Tibial artery (tissue), 4 donors: ENCODE results near the gene MCM3AP.

ENCODE experiments used
- DNase-seq, 2 donors: peaks; one replicate each; pipeline ENCODE4 v3.0.0-alpha.2; 2019
- H3K27ac ChIP-seq, 2 donors: fragments of 200-600 bp; sonication (generic) in 1 of 2; 1 replicate in 1 of 2; 2 replicates in 1 of 2; pipeline ENCODE4 v1.5.1; 2018 to 2019; ENCODE audit warnings: mild to moderate bottlenecking in 1 of 2
- H3K27me3 ChIP-seq, 2 donors: fragments of 200-600 bp; sonication (generic) in 1 of 2; one replicate each; pipeline versions ENCODE4 v1.5.1 to v1.6.0; 2016 to 2019
- H3K36me3 ChIP-seq, 3 donors: fragments of 200-600 bp; sonication (generic) in 2 of 3; one replicate each; pipeline ENCODE4 v1.5.1; 2016 to 2019; ENCODE audit warnings: mild to moderate bottlenecking in 2 of 3
- H3K4me1 ChIP-seq, 4 donors: fragments of 200-600 bp; sonication (generic) in 2 of 4; 1 replicate in 3 of 4; 2 replicates in 1 of 4; pipeline ENCODE4 v1.5.1; 2016 to 2019
- H3K4me3 ChIP-seq, 2 donors: fragments of 200-600 bp; sonication (generic) in 1 of 2; 1 replicate in 1 of 2; 2 replicates in 1 of 2; pipeline ENCODE4 v1.5.1; 2018 to 2019; ENCODE audit warnings: mild to moderate bottlenecking in 2 of 2
- H3K9me3 ChIP-seq, 3 donors: fragments of 200-600 bp; sonication (generic) in 1 of 3; one replicate each; pipeline ENCODE4 v1.5.1; 2016 to 2019
- CTCF ChIP-seq, 2 experiments: fragments of 200-600 bp in 1 of 2; fragments of 450-650 bp in 1 of 2; IDR thresholded peaks; one replicate each; pipeline ENCODE4 v1.5.1; 2017 to 2019; ENCODE audit warnings: antibody characterized with exemption in 2 of 2, mild to moderate bottlenecking in 1 of 2, moderate library complexity in 1 of 2
- intact Hi-C: fragments of 100-400 bp; cut with DNase I; formaldehyde crosslinking; loops from one replicate; pipeline ENCODE4 v1.15.0; 2023; ENCODE audit warnings: low total_unique reads

MCM3AP gene

GRCh38 chr21:46297338-46298271 lies 12.2 kb upstream of the MCM3AP start:
- TF ChIP-seq CTCF (IDR thresholded peaks at IDR 0.05) = no peak
- Histone ChIP-seq H3K27ac (peak overlapping the region; percentile 7 to 34), H3K27me3 (peaks cover 0 to 18% of the 10 kb centered on the region in 2 donors), H3K9me3 (no peaks in the 10 kb centered on the region), H3K36me3 (peaks cover 0 to 19% (median 0%) of the 10 kb centered on the region in 3 donors), H3K4me1 (peaks cover 0 to 12% (median 11%) of the 10 kb centered on the region in 4 donors), H3K4me3 (peak overlapping the region; percentile 41 to 58)
- intact Hi-C loops = no loop called here
- DNase-seq = no peak

GRCh38 chr21:46295996-46296752 lies 10.8 kb upstream of the MCM3AP start:
- intact Hi-C loops = no loop called here
- no peak for TF ChIP-seq CTCF (IDR thresholded peaks at IDR 0.05)
- H3K4me1 ChIP-seq = peaks cover 0 to 12% (median 11%) of the 10 kb centered on the region in 4 donors
- peak overlapping the region; percentile 11 to 41 for H3K4me3 ChIP-seq
- no peaks in the 10 kb centered on the region for H3K9me3 ChIP-seq
- peak; percentile 86 to 91 for DNase-seq
- H3K27ac ChIP-seq = peak overlapping the region; percentile 26 to 73
- H3K27me3 ChIP-seq = peaks cover 0 to 18% of the 10 kb centered on the region in 2 donors
- peaks cover 0 to 21% (median 9%) of the 10 kb centered on the region in 3 donors for H3K36me3 ChIP-seq

- Histone ChIP-seq H3K27me3 (peaks cover 0 to 18% of the 10 kb centered on the region in 2 donors), H3K9me3 (no peaks in the 10 kb centered on the region), H3K4me3 (no peak overlapping the region), H3K36me3 (peaks cover 0 to 20% (median 9%) of the 10 kb centered on the region in 3 donors), H3K27ac (peak overlapping the region in 1 of 2 donors; percentile 73), H3K4me1 (peaks cover 0 to 12% (median 11%) of the 10 kb centered on the region in 4 donors)
- no peak for TF ChIP-seq CTCF (IDR thresholded peaks at IDR 0.05)
- intact Hi-C loops = no loop called here
- no peak for DNase-seq
These were observed 9.9 kb upstream of the MCM3AP start for GRCh38 chr21:46295177-46295770.

DNA sequence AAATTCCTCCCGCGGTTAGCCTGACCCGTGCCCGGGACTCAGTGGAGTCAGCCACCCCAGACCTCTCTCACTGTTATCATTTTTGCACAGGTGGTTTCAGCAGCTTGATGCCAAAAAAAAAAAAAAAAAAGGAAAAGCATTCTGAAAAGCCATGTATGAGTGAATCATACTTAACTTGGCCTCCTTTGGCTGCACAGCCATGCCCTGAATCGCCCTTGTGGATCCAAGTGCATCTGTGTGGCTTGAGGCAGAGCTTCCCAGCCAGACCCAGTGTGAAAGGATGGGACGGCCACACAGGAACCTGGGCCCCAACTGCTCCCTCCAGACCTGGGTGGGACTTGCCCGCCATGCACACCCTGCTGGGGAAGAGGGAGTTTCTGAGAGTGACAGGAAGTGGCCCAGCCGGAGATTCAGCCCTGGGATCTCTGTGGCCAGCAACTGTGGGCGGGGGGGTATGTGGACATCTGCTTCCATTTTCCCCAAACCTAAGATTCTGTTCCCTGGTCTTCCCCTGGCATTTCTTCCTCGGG lies 9.3 kb upstream of the MCM3AP start:
- H3K27ac ChIP-seq = no peak overlapping the region
- DNase-seq = no peak

More for the DNA sequence above, 9.3 kb upstream of the MCM3AP start:
- H3K4me3 ChIP-seq = no peak overlapping the region
- peaks cover 0 to 12% (median 11%) of the 10 kb centered on the region in 4 donors for H3K4me1 ChIP-seq
- H3K27me3 ChIP-seq = peaks cover 0 to 18% of the 10 kb centered on the region in 2 donors
- H3K36me3 ChIP-seq = peaks cover 0 to 14% (median 9%) of the 10 kb centered on the region in 3 donors
- TF ChIP-seq CTCF (IDR thresholded peaks at IDR 0.05) = no peak
- H3K9me3 ChIP-seq = no peaks in the 10 kb centered on the region
- intact Hi-C loops = no loop called here
